ENCODE results near the gene PITX3. TPM values are rescaled to one million over a fixed set of nuclear protein-coding genes. Genes with fewer than 3 reads are reported as not detected.

The PITX3 gene
- total and polyA plus RNA-seq, 9 of the 15 experiments (the other 6 are each of a cell fraction or from before 2014, with no cell fraction given): 0.30 to 0.98 (median 0.95) TPM; not detected in 6

- no peak for TF ChIP-seq GTF3C2 (IDR thresholded peaks at IDR 0.05; ENCODE audit: borderline replicate concordance, extremely low read depth, insufficient read length)
- TF ChIP-seq ZMIZ1 (IDR thresholded peaks at IDR 0.05; ENCODE audit: low read depth in 2 of 2, low read length in 2 of 2): no peak
- no peak for TF ChIP-seq TSHZ1 (CRISPR knock-in tag; IDR thresholded peaks at IDR 0.05)
- TF ChIP-seq ATF3 (IDR thresholded peaks at IDR 0.05): no peak
- no peak for TF ChIP-seq ATF3 (CRISPR knock-in tag; conservative IDR thresholded peaks at IDR 0.05)
Observed at GRCh38 chr10:102241444-102242117, at the start of gene PITX3 (continued).
